Middle frontal gyrus (tissue), 1 donor: ENCODE results near the gene KMT2E.
A peak's percentile ranks its signal among the peaks of the same experiment; 100 is the strongest.
"Not testable (repeated sequence)": the region's sequence is repeated elsewhere in the genome, so short reads cannot be mapped to it uniquely, and the experiment has no call there.

ENCODE experiments used
- DNase-seq: peaks from one replicate; pipeline ENCODE4 v3.0.0-alpha.2; 2015; ENCODE audit warnings: low spot score; ENCODE audit errors: extremely low spot score

KMT2E gene

GRCh38 chr7:105013816-105014692 is at the start of gene KMT2E:
TSS of gene KMT2E (plus strand) at chr7:105014205. CDS start at chr7:105040953, 26,748 bp downstream.
- peak; percentile 60 for DNase-seq

GRCh38 chr7:104964626-104965236 is 49.3 kb upstream of the KMT2E start:
- no peak for DNase-seq

GRCh38 chr7:104966022-104966421 is 48.0 kb upstream of the KMT2E start:
- no peak for DNase-seq

GRCh38 chr7:104967088-104967487 is 46.9 kb upstream of the KMT2E start:
- no peak for DNase-seq

GRCh38 chr7:104967595-104967994 is 46.4 kb upstream of the KMT2E start:
- DNase-seq = no peak

GRCh38 chr7:104968648-104969047 is 45.4 kb upstream of the KMT2E start:
- DNase-seq = no peak

GRCh38 chr7:104969183-104969582 is 44.8 kb upstream of the KMT2E start:
- DNase-seq = no peak

- DNase-seq = no peak
Observed at GRCh38 chr7:104971290-104972071, 42.5 kb upstream of the KMT2E start.

- no peak for DNase-seq
Observed at GRCh38 chr7:104972500-104972899, 41.5 kb upstream of the KMT2E start.

GRCh38 chr7:104973227-104973626 is 40.8 kb upstream of the KMT2E start:
- no peak for DNase-seq

- no peak for DNase-seq
Observed at GRCh38 chr7:104973909-104974415, 40.0 kb upstream of the KMT2E start.

- DNase-seq = not testable (repeated sequence)
Observed at GRCh38 chr7:104975553-104975952, 38.5 kb upstream of the KMT2E start.

GRCh38 chr7:104976966-104977636 is 36.9 kb upstream of the KMT2E start:
- peak; percentile 51 for DNase-seq

- DNase-seq = no peak
Observed at GRCh38 chr7:104978460-104978859, 35.5 kb upstream of the KMT2E start.

GRCh38 chr7:104979167-104979841 is 34.7 kb upstream of the KMT2E start:
- no peak for DNase-seq

GRCh38 chr7:104980440-104980839 is 33.6 kb upstream of the KMT2E start:
- no peak for DNase-seq

GRCh38 chr7:104980841-104981671 is 32.9 kb upstream of the KMT2E start:
- DNase-seq = peak; percentile 51

- no peak for DNase-seq
Observed at GRCh38 chr7:104981672-104982037, 32.4 kb upstream of the KMT2E start.

- no peak for DNase-seq
Observed at GRCh38 chr7:104982308-104983075, 31.5 kb upstream of the KMT2E start.
